HEK293 (cell line): ENCODE data around the gene QSOX1.

Experiments
- CTCF ChIA-PET: fragments of 350-600 bp; formaldehyde crosslinking; extraction: SDS; loops from one replicate; lab custom pipeline; 2021; ENCODE audit warnings: antibody characterized with exemption; lab: Yijun Ruan, JAX
- POLR2A ChIA-PET: fragments of 300-600 bp; formaldehyde crosslinking; extraction: SDS; loops from one replicate; lab custom pipeline; 2020; ENCODE audit warnings: antibody characterized with exemption, inconsistent platforms; lab: Yijun Ruan, JAX
- H3K27ac ChIP-seq: fragments of 200-500 bp; sonication (Bioruptor generic); 2 replicates; pipeline ENCODE4 v1.5.1; 2014; ENCODE audit warnings: low read depth, low read length, control low read depth, inconsistent platforms; ENCODE audit errors: extremely low read depth
- H3K36me3 ChIP-seq, 2 experiments: fragments of 200-500 bp in 1 of 2; sonication (Bioruptor generic) in 1 of 2; 1 replicate in 1 of 2; 2 replicates in 1 of 2; pipeline ENCODE4 v1.5.1; 2014 to 2017; ENCODE audit warnings: inconsistent platforms in 2 of 2, low read length in 2 of 2; ENCODE audit not compliant: control insufficient read depth in 2 of 2, insufficient read depth in 1 of 2
- H3K4me1 ChIP-seq: fragments of 200-500 bp; sonication (Bioruptor generic); 2 replicates; pipeline ENCODE4 v1.5.1; 2014; ENCODE audit warnings: mild to moderate bottlenecking, low read length, inconsistent platforms; ENCODE audit not compliant: control insufficient read depth, insufficient read depth
- H3K4me3 ChIP-seq: 2 replicates; pipeline ENCODE4 v1.5.1; 2011; ENCODE audit warnings: low read depth, mild to moderate bottlenecking, control low read depth, low read length, moderate library complexity
- H3K9me3 ChIP-seq: fragments of 200-500 bp; sonication (Bioruptor generic); 2 replicates; pipeline ENCODE4 v1.5.1; 2014; ENCODE audit warnings: low read depth, low read length, inconsistent platforms; ENCODE audit not compliant: control insufficient read depth, insufficient read depth
- CTCF ChIP-seq: fragments of 450-650 bp; formaldehyde crosslinking; IDR thresholded peaks from 2 replicates; pipeline ENCODE4 v1.5.1; 2016; ENCODE audit warnings: missing biosample characterization, missing genetic modification characterization
- EGR2 ChIP-seq: fragments of 450-650 bp; formaldehyde crosslinking; IDR thresholded peaks from 2 replicates; pipeline ENCODE4 v1.5.1; 2016; ENCODE audit warnings: low read depth, missing biosample characterization, missing genetic modification characterization
- GLIS2 ChIP-seq: fragments of 450-650 bp; formaldehyde crosslinking; IDR thresholded peaks from 2 replicates; pipeline ENCODE4 v1.5.1; 2016; ENCODE audit warnings: missing biosample characterization, missing genetic modification characterization
- KLF16 ChIP-seq: fragments of 450-650 bp; formaldehyde crosslinking; IDR thresholded peaks from 2 replicates; pipeline ENCODE4 v1.5.1; 2017; ENCODE audit warnings: missing biosample characterization, missing genetic modification characterization
- PRDM4 ChIP-seq: fragments of 450-650 bp; formaldehyde crosslinking; IDR thresholded peaks from 2 replicates; pipeline ENCODE4 v1.5.1; 2017; ENCODE audit warnings: missing biosample characterization, missing genetic modification characterization
- ZBTB8A ChIP-seq: fragments of 450-650 bp; formaldehyde crosslinking; IDR thresholded peaks from 2 replicates; pipeline ENCODE4 v1.5.1; 2016; ENCODE audit warnings: missing biosample characterization, missing genetic modification characterization
- ZFHX2 ChIP-seq: fragments of 450-650 bp; formaldehyde crosslinking; conservative IDR thresholded peaks from 2 replicates; pipeline ENCODE4 v1.5.1; 2016; ENCODE audit warnings: missing biosample characterization, missing genetic modification characterization
- ZNF155 ChIP-seq: fragments of 450-650 bp; formaldehyde crosslinking; IDR thresholded peaks from 2 replicates; pipeline ENCODE4 v1.5.1; 2016; ENCODE audit warnings: missing biosample characterization, missing genetic modification characterization
- ZNF16 ChIP-seq: fragments of 450-650 bp; formaldehyde crosslinking; IDR thresholded peaks from 2 replicates; pipeline ENCODE4 v1.5.1; 2016; ENCODE audit warnings: low read depth, missing biosample characterization, missing genetic modification characterization
- ZNF214 ChIP-seq: fragments of 450-650 bp; formaldehyde crosslinking; IDR thresholded peaks from 2 replicates; pipeline ENCODE4 v1.5.1; 2017; ENCODE audit warnings: missing biosample characterization, mild to moderate bottlenecking, missing genetic modification characterization, borderline replicate concordance
- ZNF292 ChIP-seq: fragments of 450-650 bp; formaldehyde crosslinking; IDR thresholded peaks from 2 replicates; pipeline ENCODE4 v1.5.1; 2016; ENCODE audit warnings: low read depth, missing biosample characterization, missing genetic modification characterization, borderline replicate concordance
- ZNF514 ChIP-seq: fragments of 450-650 bp; formaldehyde crosslinking; IDR thresholded peaks from 2 replicates; pipeline ENCODE4 v1.5.1; 2016; ENCODE audit warnings: missing biosample characterization, missing genetic modification characterization
- ZNF548 ChIP-seq: fragments of 450-650 bp; formaldehyde crosslinking; IDR thresholded peaks from 2 replicates; pipeline ENCODE4 v1.5.1; 2016; ENCODE audit warnings: missing biosample characterization, missing genetic modification characterization
- ZNF692 ChIP-seq: fragments of 450-650 bp; formaldehyde crosslinking; IDR thresholded peaks from 2 replicates; pipeline ENCODE4 v1.5.1; 2016; ENCODE audit warnings: missing biosample characterization, missing genetic modification characterization
- TF ChIP-seq, protein P1 (sequence below): fragments of 450-650 bp; formaldehyde crosslinking; IDR thresholded peaks from 2 replicates; pipeline ENCODE4 v1.5.1; 2016; ENCODE audit warnings: missing biosample characterization, missing genetic modification characterization, borderline replicate concordance
- TF ChIP-seq, protein P2 (sequence below): fragments of 450-650 bp; formaldehyde crosslinking; conservative IDR thresholded peaks from 2 replicates; pipeline ENCODE4 v1.5.1; 2016; ENCODE audit warnings: low read depth, missing biosample characterization, missing genetic modification characterization

The QSOX1 gene

DNA sequence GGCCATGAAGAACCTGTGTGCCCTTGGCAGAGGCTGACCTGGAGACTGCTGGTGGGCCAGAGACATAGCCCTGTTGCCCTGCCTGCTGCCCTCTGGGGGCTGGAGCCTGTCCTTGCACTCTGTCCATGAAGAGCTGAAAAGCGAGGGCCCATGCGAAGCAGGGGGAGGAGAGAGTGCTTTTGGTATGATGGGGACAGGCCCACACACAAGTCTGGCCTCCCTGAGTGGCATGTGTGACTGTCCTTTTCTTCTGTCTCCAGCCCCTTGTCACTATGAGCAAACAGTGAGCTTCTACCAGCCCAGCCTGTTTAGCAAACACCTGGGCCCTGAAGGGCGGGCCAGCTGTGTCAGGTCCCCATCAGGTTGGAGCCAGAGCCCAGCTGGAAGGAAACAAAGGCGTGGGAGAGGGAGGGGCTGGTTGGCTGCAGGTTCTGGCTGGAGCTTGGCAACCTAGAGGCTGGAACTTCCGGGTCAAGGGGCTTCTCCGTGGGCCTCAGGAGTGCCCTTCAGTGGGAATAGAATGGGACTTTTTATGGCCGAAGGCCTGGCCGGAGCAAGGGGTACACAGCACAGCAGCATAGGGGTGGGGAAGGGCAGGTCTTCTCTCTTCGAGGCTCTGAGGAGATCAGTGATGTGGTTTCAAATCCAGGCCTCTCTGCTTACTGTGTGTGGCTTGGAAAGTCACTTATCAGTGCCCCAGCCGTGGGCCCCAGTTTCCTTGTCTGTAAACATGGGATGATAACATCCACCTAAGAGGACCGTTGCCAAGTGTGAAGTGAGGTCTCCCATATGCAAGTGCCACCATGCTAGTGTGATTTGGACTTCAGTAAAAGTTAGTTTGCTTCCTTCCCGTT lies 14.3 kb downstream of the QSOX1 start:
- TF ChIP-seq ZNF514 (tag by site-specific recombination) (no peak), CTCF (tag by site-specific recombination) (peak; percentile 49; the same call in 1 of the 2 replicates), ZBTB8A (tag by site-specific recombination) (0 out of 2 replicates have a peak, but pooled peaks have one; percentile 17), KLF16 (tag by site-specific recombination) (no peak), ZNF692 (peak; percentile 49; the same call in 1 of the 2 replicates)
- H3K9me3 ChIP-seq = no peaks in the 10 kb centered on the region
- CTCF ChIA-PET = interaction anchor here (0.5 to 8.3 kb wide), 30 partner anchors 10 to 839 kb away, joined by 3 to 77 read pairs (median 4); partner anchors contain the start of gene QSOX1
- no peaks in the 10 kb centered on the region for H3K36me3 ChIP-seq
- POLR2A ChIA-PET = interaction anchor here (5.1 kb wide), 1 partner anchor 14 kb away, joined by 27 read pairs; the partner anchor contains the start of gene QSOX1
- peaks cover 11% of the 10 kb centered on the region for H3K4me1 ChIP-seq
- no peak overlapping the region for H3K4me3 ChIP-seq
- no peak overlapping the region for H3K27ac ChIP-seq

DNA sequence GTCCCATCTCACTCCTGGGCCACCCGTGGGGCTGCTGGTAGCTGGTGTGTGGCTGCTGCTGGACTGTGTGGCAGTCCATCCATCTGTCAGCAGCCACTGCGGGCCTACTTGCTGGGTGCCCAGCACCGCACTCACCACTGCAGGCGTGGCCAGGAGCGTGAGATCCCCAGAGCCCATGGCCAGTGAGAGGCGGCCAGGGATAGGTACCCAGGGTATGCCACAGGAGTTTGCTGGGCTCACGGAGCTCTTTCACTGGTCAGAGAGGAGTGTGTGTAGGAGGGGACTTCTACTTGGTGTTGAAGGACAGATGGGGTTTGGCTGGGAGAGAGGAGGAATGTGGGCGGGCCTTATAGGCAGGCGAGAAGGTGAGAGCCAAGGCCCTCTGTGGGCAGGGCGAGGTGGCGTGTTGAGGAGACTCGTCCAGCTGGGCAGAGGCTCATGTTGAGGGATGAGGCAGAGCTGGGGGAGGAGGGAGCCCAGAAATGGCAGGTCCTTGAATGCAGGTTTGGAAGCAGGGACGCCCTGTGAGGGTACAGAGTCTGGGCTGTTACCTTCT lies 15.0 kb downstream of the QSOX1 start:
- ChIA-PET POLR2A (interaction anchor here (5.1 kb wide), 1 partner anchor 15 kb away, joined by 27 read pairs; the partner anchor contains the start of gene QSOX1), CTCF (interaction anchor here (0.6 to 8.3 kb wide), 10 partner anchors 10 to 584 kb away, joined by 3 to 77 read pairs (median 6); partner anchors contain the start of gene QSOX1)
- Histone ChIP-seq H3K4me1 (peaks cover 11% of the 10 kb centered on the region), H3K4me3 (no peak overlapping the region), H3K9me3 (no peaks in the 10 kb centered on the region), H3K36me3 (no peaks in the 10 kb centered on the region), H3K27ac (no peak overlapping the region)
- TF ChIP-seq ZFHX2 (tag by site-specific recombination) (peak; percentile 73), EGR2 (peak; percentile 80), GLIS2 (tag by site-specific recombination) (no peak), ZNF292 (tag by site-specific recombination) (no peak)
- TF ChIP-seq, protein P1, sequence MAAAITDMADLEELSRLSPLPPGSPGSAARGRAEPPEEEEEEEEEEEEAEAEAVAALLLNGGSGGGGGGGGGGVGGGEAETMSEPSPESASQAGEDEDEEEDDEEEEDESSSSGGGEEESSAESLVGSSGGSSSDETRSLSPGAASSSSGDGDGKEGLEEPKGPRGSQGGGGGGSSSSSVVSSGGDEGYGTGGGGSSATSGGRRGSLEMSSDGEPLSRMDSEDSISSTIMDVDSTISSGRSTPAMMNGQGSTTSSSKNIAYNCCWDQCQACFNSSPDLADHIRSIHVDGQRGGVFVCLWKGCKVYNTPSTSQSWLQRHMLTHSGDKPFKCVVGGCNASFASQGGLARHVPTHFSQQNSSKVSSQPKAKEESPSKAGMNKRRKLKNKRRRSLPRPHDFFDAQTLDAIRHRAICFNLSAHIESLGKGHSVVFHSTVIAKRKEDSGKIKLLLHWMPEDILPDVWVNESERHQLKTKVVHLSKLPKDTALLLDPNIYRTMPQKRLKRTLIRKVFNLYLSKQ (tag by site-specific recombination) = no peak

DNA sequence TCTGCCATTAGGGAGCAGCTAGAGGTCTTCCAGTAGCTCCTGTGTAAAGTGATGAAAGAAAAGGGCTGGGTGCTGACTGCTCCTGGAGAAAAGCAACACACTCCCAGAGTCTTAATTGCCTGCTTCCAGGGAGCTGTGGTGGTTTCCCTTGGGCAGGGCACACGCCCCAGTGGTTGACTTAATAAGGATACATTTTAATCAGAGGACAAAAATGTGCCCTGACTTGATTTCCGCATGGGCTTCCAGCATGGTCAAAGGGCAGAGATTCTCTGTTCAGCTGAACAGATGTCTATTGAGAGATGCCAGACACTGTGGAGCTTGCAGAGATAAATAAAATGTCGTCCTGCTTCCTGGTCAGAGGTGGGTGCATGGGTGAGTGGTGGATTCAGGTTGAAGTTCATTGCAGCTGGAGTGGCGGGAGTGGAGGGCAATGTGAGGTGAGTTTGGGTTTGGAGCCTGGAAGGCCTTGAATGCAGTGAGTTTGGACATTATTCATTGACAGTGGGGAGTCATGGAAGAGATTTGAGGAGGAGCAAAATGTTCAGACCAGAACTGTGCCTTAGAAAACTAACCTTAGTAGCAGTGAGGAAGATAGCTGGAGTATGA lies 16.0 kb downstream of the QSOX1 start:
- Histone ChIP-seq H3K27ac (no peak overlapping the region), H3K4me1 (peaks cover 11% of the 10 kb centered on the region), H3K4me3 (no peak overlapping the region), H3K9me3 (no peaks in the 10 kb centered on the region), H3K36me3 (no peaks in the 10 kb centered on the region)
- ChIA-PET CTCF (interaction anchor here (0.6 to 8.3 kb wide), 6 partner anchors 9 to 585 kb away, joined by 4 to 77 read pairs (median 6); no protein-coding TSS in a partner anchor), POLR2A (interaction anchor here (5.1 kb wide), 1 partner anchor 16 kb away, joined by 27 read pairs; the partner anchor contains the start of gene QSOX1)
- no peak for TF ChIP-seq ZNF548
- no peak for TF ChIP-seq ZNF16 (tag by site-specific recombination)
- TF ChIP-seq ZNF214 = no peak
- no peak for TF ChIP-seq PRDM4 (tag by site-specific recombination)
- TF ChIP-seq, protein P2, sequence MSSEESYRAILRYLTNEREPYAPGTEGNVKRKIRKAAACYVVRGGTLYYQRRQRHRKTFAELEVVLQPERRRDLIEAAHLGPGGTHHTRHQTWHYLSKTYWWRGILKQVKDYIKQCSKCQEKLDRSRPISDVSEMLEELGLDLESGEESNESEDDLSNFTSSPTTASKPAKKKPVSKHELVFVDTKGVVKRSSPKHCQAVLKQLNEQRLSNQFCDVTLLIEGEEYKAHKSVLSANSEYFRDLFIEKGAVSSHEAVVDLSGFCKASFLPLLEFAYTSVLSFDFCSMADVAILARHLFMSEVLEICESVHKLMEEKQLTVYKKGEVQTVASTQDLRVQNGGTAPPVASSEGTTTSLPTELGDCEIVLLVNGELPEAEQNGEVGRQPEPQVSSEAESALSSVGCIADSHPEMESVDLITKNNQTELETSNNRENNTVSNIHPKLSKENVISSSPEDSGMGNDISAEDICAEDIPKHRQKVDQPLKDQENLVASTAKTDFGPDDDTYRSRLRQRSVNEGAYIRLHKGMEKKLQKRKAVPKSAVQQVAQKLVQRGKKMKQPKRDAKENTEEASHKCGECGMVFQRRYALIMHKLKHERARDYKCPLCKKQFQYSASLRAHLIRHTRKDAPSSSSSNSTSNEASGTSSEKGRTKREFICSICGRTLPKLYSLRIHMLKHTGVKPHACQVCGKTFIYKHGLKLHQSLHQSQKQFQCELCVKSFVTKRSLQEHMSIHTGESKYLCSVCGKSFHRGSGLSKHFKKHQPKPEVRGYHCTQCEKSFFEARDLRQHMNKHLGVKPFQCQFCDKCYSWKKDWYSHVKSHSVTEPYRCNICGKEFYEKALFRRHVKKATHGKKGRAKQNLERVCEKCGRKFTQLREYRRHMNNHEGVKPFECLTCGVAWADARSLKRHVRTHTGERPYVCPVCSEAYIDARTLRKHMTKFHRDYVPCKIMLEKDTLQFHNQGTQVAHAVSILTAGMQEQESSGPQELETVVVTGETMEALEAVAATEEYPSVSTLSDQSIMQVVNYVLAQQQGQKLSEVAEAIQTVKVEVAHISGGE = no peak
- TF ChIP-seq ZNF155 (tag by site-specific recombination) = no peak
